AG04450 (cell line): ENCODE results near the gene RNASE8. TPM values are rescaled to one million over a fixed set of nuclear protein-coding genes. Genes with fewer than 3 reads are reported as not detected.

Experiments used
- CTCF ChIA-PET: fragments of 300-600, 350-600 bp; formaldehyde crosslinking; extraction: SDS; loops from one replicate; lab custom pipeline; 2022; ENCODE audit warnings: antibody characterized with exemption, inconsistent platforms; lab: Charles Lee
- POLR2A ChIA-PET: fragments of 350-600 bp; formaldehyde crosslinking; extraction: SDS; loops from one replicate; lab custom pipeline; 2021; ENCODE audit warnings: antibody characterized with exemption, inconsistent platforms; lab: Yijun Ruan, JAX
- DNase-seq: peaks from one replicate; pipeline ENCODE4 v3.0.0-alpha.2; 2011; ENCODE audit warnings: low read depth, low spot score
- H3K27ac ChIP-seq: one replicate; pipeline ENCODE4 v1.5.1; 2012; ENCODE audit warnings: low read depth, low read length, control low read depth
- H3K27me3 ChIP-seq: one replicate; pipeline ENCODE4 v1.6.0; 2012; ENCODE audit warnings: low read length; ENCODE audit not compliant: control insufficient read depth, insufficient read depth
- H3K4me3 ChIP-seq: 2 replicates; pipeline ENCODE4 v1.5.1; 2011; ENCODE audit warnings: mild to moderate bottlenecking, low read depth, low read length, control low read depth
- H3K9me3 ChIP-seq: 2 replicates; pipeline ENCODE4 v1.5.1; 2012; ENCODE audit warnings: low read length; ENCODE audit not compliant: control insufficient read depth, insufficient read depth
- CTCF ChIP-seq: IDR thresholded peaks from 2 replicates; pipeline ENCODE4 v1.5.1; 2011; ENCODE audit warnings: low read depth, low read length, control low read depth, inconsistent platforms
- polyA plus RNA-seq: library from polyadenylated mRNA; depleted of rRNA; stranded (reverse); fragments of >200 nt; gene quantifications from 2 replicates; pipeline ENCODE4 v1.2.3, GENCODE V29; 2011

The RNASE8 gene
- polyA plus RNA-seq, 1 experiment, result not detected

- peak overlapping the region; percentile 82 for H3K4me3 ChIP-seq
- ChIA-PET CTCF (interaction anchor here (0.6 to 9.0 kb wide), 15 partner anchors 8 to 749 kb away, joined by 3 to 128 read pairs (median 9); no protein-coding TSS in a partner anchor), POLR2A (interaction anchor here (0.7 to 3.0 kb wide), 11 partner anchors 9 to 388 kb away, joined by 3 to 40 read pairs (median 8); partner anchors contain the start of genes RNASE4 and SUPT16H)
- H3K27me3 ChIP-seq, result no peaks in the 10 kb centered on the region
- DNase-seq, result peak; percentile 44
- H3K27ac ChIP-seq, result peak overlapping the region; percentile 95
- H3K9me3 ChIP-seq, result no peaks in the 10 kb centered on the region; the same call in 1 of the 2 replicates
- peak; percentile 35 for TF ChIP-seq CTCF
Measured at GRCh38 chr14:21072031-21072473, 14.4 kb downstream of the RNASE8 start.

DNA sequence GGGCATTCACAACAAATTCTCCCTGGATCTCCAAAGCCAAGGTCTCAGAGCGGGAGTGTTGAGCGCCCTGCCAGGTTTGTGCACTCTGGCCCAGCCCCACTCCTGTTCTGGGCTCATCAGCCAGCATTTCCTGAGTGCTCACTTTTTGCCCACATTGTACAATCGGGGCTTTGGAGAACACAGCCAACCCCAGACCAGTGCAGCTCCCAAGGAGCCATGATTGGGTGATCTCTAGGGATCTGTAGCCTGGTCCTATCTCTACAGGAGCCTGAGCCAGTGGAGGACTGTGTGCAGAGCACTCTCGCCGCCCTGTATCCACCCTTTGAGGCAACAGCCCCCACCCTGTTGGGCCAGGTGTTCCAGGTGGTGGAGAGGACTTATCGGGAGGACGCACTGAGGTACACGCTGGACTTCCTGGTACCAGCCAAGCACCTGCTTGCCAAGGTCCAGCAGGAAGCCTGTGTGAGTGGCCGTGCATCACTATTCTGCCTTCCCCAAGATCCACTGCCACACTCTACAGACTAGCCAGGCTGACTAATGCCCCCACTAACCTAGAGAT is 15.2 kb downstream of the RNASE8 start:
- DNase-seq, result no peak
- CTCF ChIA-PET, result interaction anchor here (1.3 to 9.0 kb wide), 6 partner anchors 9 to 102 kb away, joined by 3 to 128 read pairs (median 52); no protein-coding TSS in a partner anchor

GRCh38 chr14:21073921-21074320 is 16.3 kb downstream of the RNASE8 start:
- no peaks in the 10 kb centered on the region for H3K27me3 ChIP-seq
- ChIA-PET POLR2A (no interaction called here), CTCF (interaction anchor here (0.8 to 9.0 kb wide), 5 partner anchors 20 to 103 kb away, joined by 3 to 128 read pairs (median 76); no protein-coding TSS in a partner anchor)
- no peak for TF ChIP-seq CTCF
- no peak overlapping the region for H3K4me3 ChIP-seq
- H3K27ac ChIP-seq, result no peak overlapping the region
- no peak for DNase-seq
- no peaks in the 10 kb centered on the region; the same call in 1 of the 2 replicates for H3K9me3 ChIP-seq

More for the DNA sequence above, 15.2 kb downstream of the RNASE8 start:
- POLR2A ChIA-PET, result interaction anchor here (1.1 to 3.0 kb wide), 3 partner anchors 8 to 31 kb away, joined by 3 to 24 read pairs (median 8); no protein-coding TSS in a partner anchor
- H3K27me3 ChIP-seq, result no peaks in the 10 kb centered on the region
- H3K4me3 ChIP-seq, result no peak overlapping the region
- no peak for TF ChIP-seq CTCF
- H3K9me3 ChIP-seq, result no peaks in the 10 kb centered on the region; the same call in 1 of the 2 replicates
- H3K27ac ChIP-seq, result peak overlapping the region; percentile 95

- no peak for TF ChIP-seq CTCF
- H3K4me3 ChIP-seq, result no peak overlapping the region
- POLR2A ChIA-PET, result no interaction called here
- CTCF ChIA-PET, result interaction anchor here (5.3 to 9.0 kb wide), 3 partner anchors 19 to 61 kb away, joined by 76 to 128 read pairs (median 86); no protein-coding TSS in a partner anchor
- H3K9me3 ChIP-seq, result no peaks in the 10 kb centered on the region; the same call in 1 of the 2 replicates
- H3K27ac ChIP-seq, result no peak overlapping the region
- H3K27me3 ChIP-seq, result no peaks in the 10 kb centered on the region
- DNase-seq, result no peak
Measured at GRCh38 chr14:21074398-21075272, 17.0 kb downstream of the RNASE8 start.
